HepG2 (cell line): Measurements from ENCODE around the gene ZBTB45. TPM values are rescaled to one million over a fixed set of nuclear protein-coding genes. Genes with fewer than 3 reads are reported as not detected.
A peak's percentile ranks its signal among the peaks of the same experiment; 100 is the strongest.

Source experiments
- ADNP ChIP-seq: sonication (generic); formaldehyde crosslinking; IDR thresholded peaks from 2 replicates; pipeline ENCODE4 v1.4.0; 2020; ENCODE audit warnings: missing genetic modification reagents
- AKAP8 ChIP-seq: sonication (generic); formaldehyde crosslinking; IDR thresholded peaks from 2 replicates; pipeline ENCODE4 v1.5.1; 2020; ENCODE audit warnings: mild to moderate bottlenecking, missing genetic modification reagents
- BRD4 ChIP-seq: sonication (generic); formaldehyde crosslinking; IDR thresholded peaks from 2 replicates; pipeline ENCODE4 v1.4.0; 2020; ENCODE audit warnings: missing genetic modification reagents
- HNF1A ChIP-seq, 2 experiments: sonication (generic) in 1 of 2; formaldehyde crosslinking in 1 of 2; IDR thresholded peaks; 2 replicates each; pipeline versions ENCODE4 v1.4.0 to v1.6.1; 2016 to 2020; ENCODE audit warnings: borderline replicate concordance in 1 of 2, low read depth in 1 of 2, mild to moderate bottlenecking in 1 of 2, missing genetic modification reagents in 1 of 2
- KAT2B ChIP-seq: fragments of 150-350 bp; IDR thresholded peaks from 2 replicates; pipeline ENCODE4 v1.6.1; 2014; ENCODE audit warnings: low read depth, low read length, borderline replicate concordance
- MED1 ChIP-seq: sonication (generic); formaldehyde crosslinking; IDR thresholded peaks from 2 replicates; pipeline ENCODE4 v1.4.0; 2020; ENCODE audit warnings: missing genetic modification reagents
- POLR2AphosphoS2 ChIP-seq: IDR thresholded peaks from 2 replicates; pipeline ENCODE4 v1.6.1; 2011; ENCODE audit warnings: low read depth, low read length, improper control_type of control experiment
- PRMT3 ChIP-seq: sonication (generic); formaldehyde crosslinking; IDR thresholded peaks from 2 replicates; pipeline ENCODE4 v1.8.1; 2022; ENCODE audit warnings: low read depth, mild to moderate bottlenecking, moderate library complexity, missing genetic modification reagents, borderline replicate concordance
- PRPF4 ChIP-seq: fragments of 200-400 bp; formaldehyde crosslinking; IDR thresholded peaks from 2 replicates; pipeline ENCODE4 v1.6.1; 2016; ENCODE audit warnings: low read length, low read depth; ENCODE audit not compliant: poor library complexity, severe bottlenecking
- REXO4 ChIP-seq: sonication (generic); formaldehyde crosslinking; IDR thresholded peaks from 2 replicates; pipeline ENCODE4 v1.8.0; 2022; ENCODE audit warnings: missing genetic modification reagents, mild to moderate bottlenecking, borderline replicate concordance
- TAF1 ChIP-seq: sonication (generic); formaldehyde crosslinking; IDR thresholded peaks from 2 replicates; pipeline ENCODE4 v1.4.0; 2020; ENCODE audit warnings: missing genetic modification reagents
- XRCC5 ChIP-seq: fragments of 200-400 bp; formaldehyde crosslinking; optimal IDR thresholded peaks from 2 replicates; pipeline ENCODE3; 2017; ENCODE audit warnings: mild to moderate bottlenecking, low read length
- ZFP82 ChIP-seq: sonication (generic); formaldehyde crosslinking; IDR thresholded peaks from 2 replicates; pipeline ENCODE4 v1.5.1; 2020; ENCODE audit warnings: mild to moderate bottlenecking, missing genetic modification reagents, borderline replicate concordance
- ZNF704 ChIP-seq: sonication (generic); formaldehyde crosslinking; IDR thresholded peaks from 2 replicates; pipeline ENCODE4 v1.8.1; 2023; ENCODE audit warnings: mild to moderate bottlenecking, inconsistent platforms, moderate library complexity, missing genetic modification reagents, borderline replicate concordance
- ZSCAN5A ChIP-seq: sonication (generic); formaldehyde crosslinking; IDR thresholded peaks from 2 replicates; pipeline ENCODE4 v1.8.0; 2022; ENCODE audit warnings: mild to moderate bottlenecking, missing genetic modification reagents, borderline replicate concordance
- ZZZ3 ChIP-seq: sonication (generic); formaldehyde crosslinking; IDR thresholded peaks from 2 replicates; pipeline ENCODE4 v1.4.0; 2020; ENCODE audit warnings: missing genetic modification reagents, mild to moderate bottlenecking, borderline replicate concordance
- polyA plus RNA-seq, 8 experiments: library from polyadenylated mRNA; depleted of rRNA in 3 of 8; stranded (reverse) in 7 of 8; unstranded in 1 of 8; fragments of >200 nt; fragmentation: Illumina TruSeq in 4 of 8; extraction: Trizol in 4 of 8; gene quantifications; 2 replicates each; pipeline versions ENCODE4 v1.2.1 to v1.2.3, GENCODE V29; 2011 to 2016; ENCODE audit warnings: low read depth in 4 of 8, missing spikeins in 1 of 8, mixed read lengths in 1 of 8; ENCODE audit not compliant: insufficient read depth in 1 of 8
- total RNA-seq, 5 experiments: library from RNA; depleted of rRNA; stranded (reverse); fragments of >200 nt; fragmentation: Illumina TruSeq; extraction: Trizol; gene quantifications; 2 replicates each; pipeline ENCODE4 v1.2.3, GENCODE V29; 2016; ENCODE audit warnings: low read depth in 1 of 5
- TF ChIP-seq, protein P1 (sequence below): sonication (generic); formaldehyde crosslinking; IDR thresholded peaks from 2 replicates; pipeline ENCODE4 v1.8.1; 2022; ENCODE audit warnings: mild to moderate bottlenecking, missing genetic modification reagents
- TF ChIP-seq, protein P2 (sequence below): sonication (generic); formaldehyde crosslinking; IDR thresholded peaks from 2 replicates; pipeline ENCODE4 v1.4.0; 2020; ENCODE audit warnings: low read depth, mild to moderate bottlenecking, missing genetic modification reagents

Gene ZBTB45
- total and polyA plus RNA-seq, 2 of the 13 experiments (the other 11 are each of a cell fraction or from before 2014, with no cell fraction given): 3.0 to 3.7 TPM

DNA sequence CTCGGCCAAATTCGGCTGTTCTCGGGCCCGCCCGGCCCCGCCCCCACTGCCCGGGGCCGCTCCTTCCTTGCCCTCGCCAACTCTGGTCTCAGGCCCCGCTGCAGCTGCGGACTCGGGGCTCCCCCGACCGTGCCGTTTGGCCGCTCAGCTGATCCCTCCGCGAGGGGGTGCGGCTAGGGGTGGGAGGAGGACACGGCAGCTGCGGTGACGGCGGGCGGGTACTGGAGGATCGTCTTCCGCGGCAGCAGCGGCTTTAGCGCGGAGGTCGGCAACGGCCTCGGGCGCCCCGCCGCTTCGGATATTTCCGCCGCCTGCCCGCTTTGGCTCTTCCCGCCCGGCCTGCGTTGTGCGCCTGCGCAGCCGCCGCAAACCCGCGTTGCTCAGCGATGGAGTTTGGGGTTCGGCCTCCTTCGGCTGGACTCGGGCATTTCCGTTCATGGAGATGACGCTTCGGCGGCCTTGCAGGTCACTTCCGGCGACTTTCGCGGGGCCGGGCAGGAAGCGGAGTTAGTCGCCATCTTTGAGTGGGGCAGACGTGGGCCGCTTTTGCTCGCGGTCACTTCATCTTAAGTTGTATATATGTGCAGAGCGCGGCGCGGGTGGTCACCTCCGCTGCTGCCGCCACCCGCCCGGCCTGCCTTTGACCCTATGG, 39.1 kb upstream of the ZBTB45 start (continued):
- peak; percentile 51; the same call in 1 of the 2 replicates for TF ChIP-seq ZNF704 (CRISPR knock-in tag)
- no peak for TF ChIP-seq POLR2AphosphoS2
- no peak for TF ChIP-seq ADNP (CRISPR knock-in tag)
- TF ChIP-seq, protein P1, sequence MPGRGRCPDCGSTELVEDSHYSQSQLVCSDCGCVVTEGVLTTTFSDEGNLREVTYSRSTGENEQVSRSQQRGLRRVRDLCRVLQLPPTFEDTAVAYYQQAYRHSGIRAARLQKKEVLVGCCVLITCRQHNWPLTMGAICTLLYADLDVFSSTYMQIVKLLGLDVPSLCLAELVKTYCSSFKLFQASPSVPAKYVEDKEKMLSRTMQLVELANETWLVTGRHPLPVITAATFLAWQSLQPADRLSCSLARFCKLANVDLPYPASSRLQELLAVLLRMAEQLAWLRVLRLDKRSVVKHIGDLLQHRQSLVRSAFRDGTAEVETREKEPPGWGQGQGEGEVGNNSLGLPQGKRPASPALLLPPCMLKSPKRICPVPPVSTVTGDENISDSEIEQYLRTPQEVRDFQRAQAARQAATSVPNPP (CRISPR knock-in tag): no peak
- no peak for TF ChIP-seq PRPF4
- TF ChIP-seq HNF1A (IDR thresholded peaks at IDR 0.05; ENCODE audit: low read depth): no peak
- TF ChIP-seq HNF1A (CRISPR knock-in tag; IDR thresholded peaks at IDR 0.05; ENCODE audit: borderline replicate concordance): peak; percentile 23; the same call in 1 of the 2 replicates
- peak; percentile 9; the same call in 1 of the 2 replicates for TF ChIP-seq ZZZ3 (CRISPR knock-in tag)
- peak; percentile 54 for TF ChIP-seq MED1
- 0 out of 2 replicates have a peak, but pooled peaks have one; percentile 34 for TF ChIP-seq BRD4 (CRISPR knock-in tag)
- no peak for TF ChIP-seq AKAP8 (CRISPR knock-in tag)
- no peak for TF ChIP-seq ZSCAN5A (CRISPR knock-in tag)
- TF ChIP-seq XRCC5: no peak
- no peak for TF ChIP-seq KAT2B
- TF ChIP-seq, protein P2, sequence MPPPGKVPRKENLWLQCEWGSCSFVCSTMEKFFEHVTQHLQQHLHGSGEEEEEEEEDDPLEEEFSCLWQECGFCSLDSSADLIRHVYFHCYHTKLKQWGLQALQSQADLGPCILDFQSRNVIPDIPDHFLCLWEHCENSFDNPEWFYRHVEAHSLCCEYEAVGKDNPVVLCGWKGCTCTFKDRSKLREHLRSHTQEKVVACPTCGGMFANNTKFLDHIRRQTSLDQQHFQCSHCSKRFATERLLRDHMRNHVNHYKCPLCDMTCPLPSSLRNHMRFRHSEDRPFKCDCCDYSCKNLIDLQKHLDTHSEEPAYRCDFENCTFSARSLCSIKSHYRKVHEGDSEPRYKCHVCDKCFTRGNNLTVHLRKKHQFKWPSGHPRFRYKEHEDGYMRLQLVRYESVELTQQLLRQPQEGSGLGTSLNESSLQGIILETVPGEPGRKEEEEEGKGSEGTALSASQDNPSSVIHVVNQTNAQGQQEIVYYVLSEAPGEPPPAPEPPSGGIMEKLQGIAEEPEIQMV (CRISPR knock-in tag): peak; percentile 64
- TF ChIP-seq PRMT3 (CRISPR knock-in tag): no peak; the same call in 1 of the 2 replicates
- TF ChIP-seq ZFP82 (CRISPR knock-in tag): 0 out of 2 replicates have a peak, but pooled peaks have one; percentile 31
- TF ChIP-seq REXO4: no peak
- peak; percentile 72; the same call in 1 of the 2 replicates for TF ChIP-seq TAF1 (CRISPR knock-in tag)
